ENCODE data around the gene INMT.

Gene INMT

DNA sequence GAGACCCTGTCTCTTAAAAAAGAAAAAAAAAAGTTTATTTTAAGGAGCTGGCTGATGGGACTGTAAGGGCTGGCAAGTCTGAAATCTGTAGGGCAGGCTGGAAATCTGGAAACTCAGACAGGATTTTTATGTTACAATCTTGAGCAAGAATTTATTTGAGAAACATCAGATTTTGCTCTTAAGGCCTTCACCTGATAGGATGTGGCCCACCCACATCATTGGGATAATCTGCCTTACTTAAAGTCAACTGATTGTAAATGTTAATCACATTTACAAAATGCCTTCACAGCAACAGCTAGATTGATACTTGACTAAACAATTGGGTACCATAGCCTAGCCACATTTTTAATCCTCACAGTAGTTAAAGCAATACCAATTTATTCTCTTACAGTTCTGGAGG lies 30.8 kb downstream of the INMT start:
- TF ChIP-seq, protein P1, sequence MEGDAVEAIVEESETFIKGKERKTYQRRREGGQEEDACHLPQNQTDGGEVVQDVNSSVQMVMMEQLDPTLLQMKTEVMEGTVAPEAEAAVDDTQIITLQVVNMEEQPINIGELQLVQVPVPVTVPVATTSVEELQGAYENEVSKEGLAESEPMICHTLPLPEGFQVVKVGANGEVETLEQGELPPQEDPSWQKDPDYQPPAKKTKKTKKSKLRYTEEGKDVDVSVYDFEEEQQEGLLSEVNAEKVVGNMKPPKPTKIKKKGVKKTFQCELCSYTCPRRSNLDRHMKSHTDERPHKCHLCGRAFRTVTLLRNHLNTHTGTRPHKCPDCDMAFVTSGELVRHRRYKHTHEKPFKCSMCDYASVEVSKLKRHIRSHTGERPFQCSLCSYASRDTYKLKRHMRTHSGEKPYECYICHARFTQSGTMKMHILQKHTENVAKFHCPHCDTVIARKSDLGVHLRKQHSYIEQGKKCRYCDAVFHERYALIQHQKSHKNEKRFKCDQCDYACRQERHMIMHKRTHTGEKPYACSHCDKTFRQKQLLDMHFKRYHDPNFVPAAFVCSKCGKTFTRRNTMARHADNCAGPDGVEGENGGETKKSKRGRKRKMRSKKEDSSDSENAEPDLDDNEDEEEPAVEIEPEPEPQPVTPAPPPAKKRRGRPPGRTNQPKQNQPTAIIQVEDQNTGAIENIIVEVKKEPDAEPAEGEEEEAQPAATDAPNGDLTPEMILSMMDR (conservative IDR thresholded peaks at IDR 0.05) = no peak
- no peak overlapping the region for H3K27ac ChIP-seq

DNA sequence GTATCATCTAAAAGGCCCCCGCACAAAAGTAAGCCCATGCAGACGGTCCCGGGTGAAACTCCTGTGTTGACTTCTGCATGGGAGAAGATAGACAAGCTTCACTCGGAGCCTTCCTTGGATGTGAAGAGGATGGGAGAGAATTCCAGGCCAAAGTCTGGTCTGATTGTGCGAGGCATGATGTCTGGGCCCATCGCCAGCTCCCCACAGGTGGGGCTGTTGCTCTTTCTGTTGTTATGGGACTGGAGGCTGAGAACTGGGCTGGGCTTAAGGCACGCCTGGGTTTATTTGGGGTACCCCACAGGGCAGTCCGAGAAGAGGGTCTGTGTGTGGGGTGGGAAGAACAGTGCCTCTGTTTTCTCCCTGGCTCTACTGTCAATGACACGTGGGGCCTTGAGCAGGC lies 33.9 kb downstream of the INMT start:
- TF ChIP-seq, protein P1 (conservative IDR thresholded peaks at IDR 0.05) = no peak
- H3K27ac ChIP-seq = no peak overlapping the region

DNA sequence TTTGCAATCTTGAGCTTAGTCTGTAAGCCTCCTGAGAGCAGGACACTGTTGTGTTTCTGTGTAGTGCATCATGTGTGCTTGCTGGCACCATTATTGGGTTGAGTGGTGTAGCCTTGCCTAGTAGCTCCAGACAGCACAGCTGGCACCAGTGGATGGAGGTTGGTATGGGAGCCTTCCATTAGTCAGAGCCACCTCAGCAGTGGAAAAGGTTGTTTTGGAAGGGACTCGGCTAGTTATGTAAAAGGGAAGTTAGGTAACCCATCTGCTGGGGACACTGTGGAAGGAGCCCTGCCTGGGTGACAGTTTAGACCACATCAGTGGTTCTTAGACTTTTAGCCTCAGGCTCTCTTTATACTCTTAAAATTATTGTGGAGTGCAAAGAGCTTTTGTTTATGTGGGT lies 35.6 kb downstream of the INMT start:
- H3K27ac ChIP-seq = no peak overlapping the region
- TF ChIP-seq, protein P1 (conservative IDR thresholded peaks at IDR 0.05) = no peak

DNA sequence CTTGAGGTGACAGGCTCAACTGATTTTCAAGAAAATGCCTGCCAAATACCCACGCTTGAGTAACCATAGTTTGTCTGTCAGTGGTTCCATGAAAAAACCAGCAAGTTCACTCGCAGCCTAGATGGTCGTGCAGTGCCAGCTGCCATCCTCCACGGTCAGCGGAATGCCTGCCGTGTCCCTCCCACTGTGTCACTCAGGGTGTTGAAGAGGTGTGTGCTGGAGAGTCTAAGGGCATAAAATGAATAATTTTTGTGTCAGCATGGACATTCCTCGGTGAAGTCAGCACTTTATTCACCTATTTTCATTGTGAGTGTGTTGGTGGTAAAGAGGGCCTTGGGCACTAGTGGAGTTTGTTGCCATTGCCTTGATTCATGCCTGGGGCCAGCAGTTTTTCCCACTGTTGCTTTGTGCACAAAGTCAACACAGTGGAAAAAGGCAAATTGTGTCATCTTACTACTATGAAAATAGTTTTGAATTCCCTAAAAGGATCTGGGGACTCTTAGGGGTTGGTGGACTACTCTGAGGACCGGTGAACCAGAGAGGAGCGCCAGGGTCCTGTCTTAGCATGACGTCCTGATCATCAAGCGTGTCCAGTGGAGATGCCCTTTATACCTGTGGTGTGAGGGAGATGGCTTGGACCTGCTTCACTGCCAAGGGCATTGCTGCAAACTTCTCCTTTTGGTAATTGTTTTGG lies 36.9 kb downstream of the INMT start:
- TF ChIP-seq, protein P1 (conservative IDR thresholded peaks at IDR 0.05) = no peak
- H3K27ac ChIP-seq = no peak overlapping the region

DNA sequence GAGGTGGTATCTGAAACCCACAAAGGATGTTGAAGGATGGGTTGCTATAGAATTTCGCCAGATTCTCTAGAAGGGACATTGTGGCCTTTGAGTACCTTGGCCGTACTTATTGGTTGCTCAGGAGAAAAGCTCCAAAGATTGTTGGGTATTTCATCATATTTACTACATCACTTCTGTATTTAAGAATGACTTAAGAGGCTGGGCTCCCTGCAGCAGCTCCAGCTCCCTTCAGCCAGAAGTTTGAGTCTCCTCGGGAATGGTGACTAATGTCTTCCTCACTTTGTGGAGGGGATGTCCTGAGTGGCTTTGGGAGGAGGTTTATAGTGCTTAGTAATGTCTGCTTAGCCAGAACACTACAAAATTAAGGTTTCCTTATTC lies 37.4 kb downstream of the INMT start:
- H3K27ac ChIP-seq = no peak overlapping the region
- TF ChIP-seq, protein P1 (conservative IDR thresholded peaks at IDR 0.05) = no peak

DNA sequence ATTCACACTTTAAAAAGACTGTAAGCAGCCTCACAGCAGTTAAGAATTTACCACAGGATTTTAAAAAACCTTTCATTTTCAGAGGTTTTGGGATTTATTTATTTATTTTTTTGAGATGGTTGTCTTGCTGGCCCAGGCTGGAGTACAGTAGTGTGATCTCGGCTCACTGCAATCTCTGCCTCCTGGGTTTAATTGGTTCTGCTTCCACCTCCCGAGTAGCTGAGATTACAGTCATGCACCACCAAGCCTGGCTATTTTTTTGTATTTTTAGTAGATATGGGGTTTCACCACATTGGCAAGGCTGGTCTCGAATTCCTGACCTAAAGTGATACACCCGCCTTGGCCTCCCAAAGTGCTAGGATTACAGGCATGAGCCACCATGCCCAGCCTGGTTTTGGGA lies 38.4 kb downstream of the INMT start:
- H3K27ac ChIP-seq = no peak overlapping the region
- TF ChIP-seq, protein P1 (conservative IDR thresholded peaks at IDR 0.05) = no peak

DNA sequence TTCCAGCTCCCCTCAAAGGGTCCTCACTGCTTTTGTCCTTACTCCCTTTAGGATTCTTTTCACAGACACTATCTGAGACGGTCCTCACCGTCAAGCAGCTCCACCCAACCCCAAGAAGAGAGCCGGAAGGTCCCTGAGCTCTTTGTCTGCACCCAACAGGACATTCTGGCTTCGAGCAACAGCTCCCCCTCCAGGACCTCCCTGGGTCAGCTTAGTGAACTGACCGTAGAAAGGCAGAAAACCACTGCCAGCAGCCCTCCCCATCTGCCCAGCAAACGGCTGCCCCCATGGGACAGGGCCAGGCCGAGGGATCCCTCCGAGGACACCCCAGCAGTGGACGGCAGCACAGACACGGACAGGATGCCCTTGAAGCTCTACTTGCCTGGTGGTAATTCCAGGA lies 39.2 kb downstream of the INMT start:
- H3K27ac ChIP-seq = no peak overlapping the region
- TF ChIP-seq, protein P1 (conservative IDR thresholded peaks at IDR 0.05) = no peak

Data from VCaP (cell line).